ENCODE data around the gene DNAJC25.

The DNAJC25 gene

GRCh38 chr9:111674319-111674718 lies 43.2 kb downstream of the DNAJC25 start:
- DNase-seq = no peak

DNA sequence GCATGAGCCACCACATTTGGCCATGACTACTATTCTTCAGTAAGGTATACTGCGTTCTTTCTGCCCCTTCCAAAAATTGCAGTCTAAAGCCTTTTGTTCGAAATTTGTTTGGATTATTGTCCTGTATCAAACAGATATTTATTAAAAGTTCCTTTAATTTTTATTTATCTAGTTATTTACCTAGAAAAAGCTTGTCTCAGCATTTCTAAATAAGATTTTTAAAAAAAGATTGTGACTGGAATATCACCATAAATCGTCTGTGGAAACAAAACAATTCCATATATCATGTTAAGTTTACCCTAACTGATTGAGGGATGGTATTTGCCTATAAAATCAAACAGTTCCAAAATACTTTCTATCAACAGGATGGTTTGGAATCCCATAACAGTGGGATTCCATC lies 45.0 kb downstream of the DNAJC25 start:
- no peak for DNase-seq

DNA sequence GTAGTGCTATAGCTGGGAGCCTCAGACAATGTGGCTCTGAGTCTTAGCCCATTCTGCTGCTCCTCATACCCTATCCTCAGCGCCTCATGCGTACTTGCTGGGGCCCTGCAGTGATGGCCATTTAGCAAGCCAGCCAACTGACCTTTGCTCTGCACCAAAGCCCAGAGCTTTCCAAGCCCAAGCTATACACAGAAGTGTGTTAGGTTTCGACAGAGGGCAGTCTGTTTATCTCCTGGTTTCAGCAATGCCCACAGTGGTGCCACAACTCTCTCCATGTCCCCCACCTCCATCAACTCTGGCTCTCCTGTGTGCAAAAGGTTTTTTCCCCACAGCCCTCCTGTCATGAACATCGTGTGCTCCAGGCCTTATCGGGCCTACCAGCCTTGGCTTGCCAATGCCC lies 47.2 kb downstream of the DNAJC25 start:
- DNase-seq = no peak

GRCh38 chr9:111679199-111679598 lies 48.1 kb downstream of the DNAJC25 start:
- no peak for DNase-seq

DNA sequence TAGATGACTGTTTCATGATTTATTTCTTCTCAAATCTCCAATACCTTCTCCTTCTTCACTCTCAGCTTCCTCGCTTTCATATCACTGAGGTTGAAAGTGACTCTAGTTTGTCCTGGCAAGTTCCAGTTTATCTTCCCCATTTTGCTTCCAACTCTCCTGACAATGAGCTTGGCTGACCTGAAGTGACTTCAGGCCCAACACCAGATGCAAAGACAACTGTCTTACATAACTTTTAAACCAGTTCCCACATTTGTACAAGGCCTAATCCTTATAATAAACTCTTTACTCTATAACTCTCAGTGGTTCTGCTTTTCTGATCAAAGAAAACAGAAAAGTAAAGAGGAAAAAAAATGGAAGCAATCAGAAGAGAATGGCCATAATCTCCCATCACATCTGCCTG lies 52.3 kb downstream of the DNAJC25 start:
- no peak for DNase-seq

- DNase-seq = no peak
These were observed 60.7 kb downstream of the DNAJC25 start for GRCh38 chr9:111691672-111692329.

DNA sequence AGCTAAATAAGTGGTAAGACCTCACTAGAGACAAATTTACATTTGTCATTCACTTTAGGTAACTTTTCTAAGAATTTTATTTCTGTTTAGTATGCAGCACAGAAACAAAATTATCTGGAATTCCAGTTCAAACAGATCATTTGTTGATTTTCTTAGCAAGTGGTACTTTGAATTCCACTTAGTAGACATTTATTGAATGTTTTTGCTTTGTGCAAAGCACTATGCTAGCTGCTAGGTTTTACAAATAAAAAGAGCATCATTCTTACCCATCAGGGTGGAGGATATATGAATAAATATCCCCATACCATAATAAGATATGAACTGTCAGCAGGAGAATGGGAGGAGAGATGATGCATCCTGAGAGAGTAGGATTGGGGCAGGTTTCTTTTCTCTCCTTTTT lies 65.7 kb downstream of the DNAJC25 start:
- DNase-seq = no peak

DNA sequence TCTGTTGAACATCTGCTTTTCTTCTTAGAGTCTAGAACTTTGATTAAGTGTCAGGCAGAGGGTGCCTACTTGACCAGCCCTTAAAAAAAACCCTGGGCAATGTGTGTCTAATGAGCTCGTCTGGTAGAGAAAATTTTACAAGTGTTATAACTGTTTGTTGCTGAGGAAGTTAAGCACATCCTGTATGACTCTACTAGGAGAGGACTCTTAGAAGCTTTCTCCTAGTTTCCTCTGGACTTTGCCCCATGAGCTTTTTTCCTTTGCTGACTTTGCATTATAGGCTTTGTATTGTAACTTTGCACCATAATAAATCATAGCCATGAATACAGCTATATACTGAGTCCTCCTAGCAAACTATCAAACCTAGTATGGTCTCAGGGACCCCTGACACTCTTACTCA lies 69.6 kb downstream of the DNAJC25 start:
- no peak for DNase-seq
